Mammary microvascular endothelial cell (primary cell): Measurements from ENCODE around the gene PLP1. TPM values are rescaled to one million over a fixed set of nuclear protein-coding genes. Genes with fewer than 3 reads are reported as not detected.

ENCODE experiments used
- total RNA-seq: library from RNA; depleted of rRNA; stranded (reverse); fragments of >200 nt; gene quantifications from 2 replicates; pipeline ENCODE4 v1.2.3, GENCODE V29; 2015

PLP1 gene, protein sequence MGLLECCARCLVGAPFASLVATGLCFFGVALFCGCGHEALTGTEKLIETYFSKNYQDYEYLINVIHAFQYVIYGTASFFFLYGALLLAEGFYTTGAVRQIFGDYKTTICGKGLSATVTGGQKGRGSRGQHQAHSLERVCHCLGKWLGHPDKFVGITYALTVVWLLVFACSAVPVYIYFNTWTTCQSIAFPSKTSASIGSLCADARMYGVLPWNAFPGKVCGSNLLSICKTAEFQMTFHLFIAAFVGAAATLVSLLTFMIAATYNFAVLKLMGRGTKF
- total RNA-seq: not detected in 2 replicates

DNA sequence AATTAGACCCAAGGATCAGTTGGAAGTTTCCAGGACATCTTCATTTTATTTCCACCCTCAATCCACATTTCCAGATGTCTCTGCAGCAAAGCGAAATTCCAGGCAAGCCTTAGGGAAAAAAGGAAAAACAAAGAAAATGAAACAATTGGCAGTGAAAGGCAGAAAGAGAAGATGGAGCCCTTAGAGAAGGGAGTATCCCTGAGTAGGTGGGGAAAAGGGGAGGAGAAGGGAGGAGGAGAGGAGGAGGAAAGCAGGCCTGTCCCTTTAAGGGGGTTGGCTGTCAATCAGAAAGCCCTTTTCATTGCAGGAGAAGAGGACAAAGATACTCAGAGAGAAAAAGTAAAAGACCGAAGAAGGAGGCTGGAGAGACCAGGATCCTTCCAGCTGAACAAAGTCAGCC is at the start of gene PLP1:
PLP1 (plus strand) TSS at position 295 of the 400 bp plus-strand sequence. CDS start 156 bp downstream, outside the sequence.

DNA sequence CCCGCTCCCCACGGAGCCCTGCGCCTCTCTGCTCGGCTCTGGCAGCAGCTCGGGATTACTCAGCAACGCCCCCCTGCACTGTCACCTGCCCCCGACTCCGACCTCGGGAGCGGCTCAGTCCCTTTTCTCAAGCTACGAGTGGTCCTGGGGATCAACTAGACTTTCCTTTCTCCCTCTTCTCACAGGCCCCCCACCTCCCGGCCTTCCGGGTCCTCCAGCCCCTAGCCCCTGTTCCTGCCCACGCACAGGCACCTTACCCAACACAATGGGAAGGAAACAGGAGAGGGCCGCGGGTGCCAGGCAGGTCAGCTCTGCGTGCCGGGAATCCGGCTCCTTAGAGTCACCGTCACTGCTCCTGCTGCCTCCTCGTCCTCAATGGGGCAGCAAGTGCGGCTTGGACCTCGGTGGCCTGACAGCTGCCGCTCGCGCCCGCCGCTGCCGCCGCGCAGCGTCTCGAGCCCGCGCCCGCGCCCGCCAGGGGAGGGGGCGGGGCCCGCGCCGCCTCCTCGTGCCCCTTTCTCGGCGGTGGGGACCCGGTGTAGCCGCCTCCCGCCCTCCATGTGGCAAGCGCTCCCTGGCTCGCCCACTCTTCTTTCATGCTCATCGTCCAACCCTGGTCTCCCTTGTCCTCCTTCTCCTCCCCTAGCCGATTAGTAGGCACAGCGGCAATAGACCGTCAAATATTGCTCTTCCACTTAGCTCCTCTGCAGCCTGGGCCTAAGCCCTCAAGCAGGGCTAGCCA is 55.3 kb downstream of the PLP1 start, which contains the start of gene RAB9B:
RAB9B (minus strand) TSS at position 455 of the 742 bp plus-strand sequence. CDS start 6,473 bp downstream, outside the sequence.

Other genes starting within 250 kb of the PLP1 start
- 41.0 and 53.2 TPM in 2 replicates for gene TCEAL4, start 191.3 kb upstream of the PLP1 start, total RNA-seq
- 12.3 and 21.1 TPM in 2 replicates for gene TCEAL3, start 168.9 kb upstream of the PLP1 start, total RNA-seq
- 26.3 and 29.7 TPM in 2 replicates for gene TCEAL1, start 147.9 kb upstream of the PLP1 start, total RNA-seq
- gene MORF4L2, start 90.1 kb upstream of the PLP1 start, total RNA-seq: 308 and 311 TPM in 2 replicates
- not detected in 2 replicates for gene TMEM31, start 65.9 kb upstream of the PLP1 start, total RNA-seq
- 0.10 and 0.13 TPM in 2 replicates for gene RAB9B, start 55.4 kb downstream of the PLP1 start, total RNA-seq
- 6.9 and 13.6 TPM in 2 replicates for gene TMSB15B, start 185.8 kb downstream of the PLP1 start, total RNA-seq
- gene H2BW1, start 236.9 kb downstream of the PLP1 start, total RNA-seq: not detected in 2 replicates